Trophoblast cell (in vitro differentiated cells and primary cell): Measurements from ENCODE around the gene EMILIN1. TPM values are rescaled to one million over a fixed set of nuclear protein-coding genes. Genes with fewer than 3 reads are reported as not detected.

Experiments
- DNase-seq, 2 donors: peaks; one replicate each; pipeline ENCODE4 v3.0.0-alpha.2; 2016
- H2AFZ ChIP-seq: 2 replicates; pipeline ENCODE4 v1.6.1; 2013; ENCODE audit warnings: low read length, moderate library complexity, mild to moderate bottlenecking; ENCODE audit not compliant: insufficient read depth, poor library complexity
- H2AK5ac ChIP-seq: 2 replicates; pipeline ENCODE4 v1.6.1; 2013; ENCODE audit warnings: mild to moderate bottlenecking, low read length
- H2BK120ac ChIP-seq: 2 replicates; pipeline ENCODE4 v1.6.1; 2013; ENCODE audit warnings: low read length, mild to moderate bottlenecking, moderate library complexity; ENCODE audit not compliant: insufficient read depth, poor library complexity
- H2BK12ac ChIP-seq: 2 replicates; pipeline ENCODE4 v1.6.1; 2013; ENCODE audit warnings: mild to moderate bottlenecking, low read length, moderate library complexity
- H2BK5ac ChIP-seq: 2 replicates; pipeline ENCODE4 v1.6.1; 2013; ENCODE audit warnings: low read length, low read depth, moderate library complexity, mild to moderate bottlenecking; ENCODE audit not compliant: poor library complexity
- H3K14ac ChIP-seq: 2 replicates; pipeline ENCODE4 v1.6.1; 2013; ENCODE audit warnings: mild to moderate bottlenecking, low read length
- H3K18ac ChIP-seq: 2 replicates; pipeline ENCODE4 v1.6.1; 2013; ENCODE audit warnings: mild to moderate bottlenecking, low read length
- H3K23ac ChIP-seq: 2 replicates; pipeline ENCODE4 v1.6.1; 2013; ENCODE audit warnings: low read length
- H3K27ac ChIP-seq: 2 replicates; pipeline ENCODE4 v1.5.1; 2013; ENCODE audit warnings: low read depth, mild to moderate bottlenecking, inconsistent platforms, low read length, moderate library complexity
- H3K27me3 ChIP-seq: 2 replicates; pipeline ENCODE4 v1.6.1; 2013; ENCODE audit warnings: inconsistent platforms, mild to moderate bottlenecking, low read length, moderate library complexity; ENCODE audit not compliant: insufficient read depth
- H3K36me3 ChIP-seq, 2 experiments: 1 replicate in 1 of 2; 2 replicates in 1 of 2; pipeline ENCODE4 v1.6.1; 2013; ENCODE audit warnings: low read length in 2 of 2, mild to moderate bottlenecking in 2 of 2, moderate library complexity in 1 of 2; ENCODE audit not compliant: insufficient read depth in 2 of 2, control insufficient read depth in 1 of 2
- H3K4ac ChIP-seq: 2 replicates; pipeline ENCODE4 v1.6.1; 2013; ENCODE audit warnings: low read depth, mild to moderate bottlenecking, low read length, moderate library complexity
- H3K4me1 ChIP-seq, 2 experiments: 1 replicate in 1 of 2; 2 replicates in 1 of 2; pipeline ENCODE4 v1.6.1; 2013; ENCODE audit warnings: low read length in 2 of 2, mild to moderate bottlenecking in 2 of 2, moderate library complexity in 1 of 2; ENCODE audit not compliant: insufficient read depth in 2 of 2, control insufficient read depth in 1 of 2
- H3K4me2 ChIP-seq: 2 replicates; pipeline ENCODE4 v1.6.1; 2013; ENCODE audit warnings: inconsistent platforms, mild to moderate bottlenecking, low read length, moderate library complexity
- H3K4me3 ChIP-seq: 2 replicates; pipeline ENCODE4 v1.5.1; 2013; ENCODE audit warnings: mild to moderate bottlenecking, low read depth, low read length, inconsistent platforms
- H3K79me1 ChIP-seq: one replicate; pipeline ENCODE4 v1.6.1; 2013; ENCODE audit warnings: low read length
- H3K79me2 ChIP-seq: 2 replicates; pipeline ENCODE4 v1.6.1; 2013; ENCODE audit warnings: low read length, mild to moderate bottlenecking; ENCODE audit not compliant: control insufficient read depth, insufficient read depth, poor library complexity
- H3K9ac ChIP-seq: 2 replicates; pipeline ENCODE4 v1.6.1; 2013; ENCODE audit warnings: mild to moderate bottlenecking, low read length
- H3K9me3 ChIP-seq: 2 replicates; pipeline ENCODE4 v1.6.1; 2013; ENCODE audit warnings: low read depth, mild to moderate bottlenecking, control low read depth, inconsistent platforms, low read length; ENCODE audit not compliant: insufficient read depth
- H4K12ac ChIP-seq: 2 replicates; pipeline ENCODE4 v1.6.1; 2013; ENCODE audit warnings: low read depth, mild to moderate bottlenecking, low read length, moderate library complexity
- H4K8ac ChIP-seq: 2 replicates; pipeline ENCODE4 v1.6.1; 2013; ENCODE audit warnings: low read depth, mild to moderate bottlenecking, low read length, moderate library complexity
- H4K91ac ChIP-seq: one replicate; pipeline ENCODE4 v1.6.1; 2013; ENCODE audit warnings: low read depth, mild to moderate bottlenecking, low read length, moderate library complexity
- WGBS: extraction: QIAGEN DNeasy Blood & Tissue Kit; methylation state at CpG from one replicate; pipeline ENCODE4 v1.1.7; 2013; ENCODE audit warnings: missing lambda C conversion rate; ENCODE audit not compliant: insufficient read length, insufficient coverage; ENCODE audit errors: extremely low coverage; 5-methylcytosine and 5-hydroxymethylcytosine counted together
- polyA plus RNA-seq: library from polyadenylated mRNA; stranded (reverse); fragments of 200-250 nt; gene quantifications from 2 replicates; pipeline ENCODE4 v1.2.3, GENCODE V29; 2013

EMILIN1 gene
- polyA plus RNA-seq, result 0.78 and 0.92 TPM in 2 replicates

GRCh38 chr2:27078267-27079194 lies at the start of gene EMILIN1:
Gene EMILIN1 (plus strand): TSS chr2:27078615. CDS start chr2:27079066, 451 bp downstream.
- H3K9ac ChIP-seq, result no peak within 1 kb of the TSS
- H3K14ac ChIP-seq, result no peak within 1 kb of the TSS
- WGBS, result no CpG with 5 or more reads among the region's 41 CpGs

GRCh38 chr2:27029051-27029450 lies 49.4 kb upstream of the EMILIN1 start:
- peaks cover 6 to 8% of the 10 kb centered on the region in 2 experiments for H3K4me1 ChIP-seq
- no peak overlapping the region for H3K4me2 ChIP-seq
- no peak overlapping the region for H2AFZ ChIP-seq
- H3K23ac ChIP-seq, result no peak overlapping the region
- H3K4ac ChIP-seq, result no peak overlapping the region
- no CpG with 5 or more reads among the region's 2 CpGs for WGBS
- no peak overlapping the region for H2BK12ac ChIP-seq
- no peak overlapping the region for H3K14ac ChIP-seq
- peaks cover 9% of the 10 kb centered on the region for H3K79me1 ChIP-seq
- H4K12ac ChIP-seq, result no peak overlapping the region
- H3K9ac ChIP-seq, result no peak overlapping the region
- DNase-seq, result no peak
- no peak overlapping the region for H3K4me3 ChIP-seq
- H2BK5ac ChIP-seq, result no peak overlapping the region
- H4K8ac ChIP-seq, result no peak overlapping the region
- H3K18ac ChIP-seq, result no peak overlapping the region
- peaks cover 30 to 32% of the 10 kb centered on the region in 2 experiments for H3K36me3 ChIP-seq
- no peak overlapping the region for H2BK120ac ChIP-seq
- H3K9me3 ChIP-seq, result no peaks in the 10 kb centered on the region
- H3K27ac ChIP-seq, result no peak overlapping the region
- no peak overlapping the region for H4K91ac ChIP-seq
- H3K79me2 ChIP-seq, result peaks cover 9% of the 10 kb centered on the region
- no peaks in the 10 kb centered on the region for H3K27me3 ChIP-seq
- no peak overlapping the region for H2AK5ac ChIP-seq

More at GRCh38 chr2:27078267-27079194, at the start of gene EMILIN1:
- H3K27me3 ChIP-seq, result no peaks in the 10 kb centered on the region
- H2BK5ac ChIP-seq, result no peak within 1 kb of the TSS
- H2BK12ac ChIP-seq, result no peak within 1 kb of the TSS
- peaks cover 2% of the 10 kb centered on the region for H3K79me2 ChIP-seq
- H4K12ac ChIP-seq, result no peak within 1 kb of the TSS
- no peak within 1 kb of the TSS for H2AFZ ChIP-seq
- H3K4ac ChIP-seq, result no peak within 1 kb of the TSS
- peaks cover 3 to 8% of the 10 kb centered on the region in 2 experiments for H3K4me1 ChIP-seq
- no peaks in the 10 kb centered on the region for H3K36me3 ChIP-seq
- no peak within 1 kb of the TSS for H3K4me2 ChIP-seq
- H2BK120ac ChIP-seq, result no peak within 1 kb of the TSS
- no peak for DNase-seq
- H4K8ac ChIP-seq, result peak within 1 kb of the TSS; percentile 32
- no peak within 1 kb of the TSS for H2AK5ac ChIP-seq
- no peak within 1 kb of the TSS for H3K18ac ChIP-seq
- peak within 1 kb of the TSS; percentile 18 for H4K91ac ChIP-seq
- peaks cover 3% of the 10 kb centered on the region for H3K79me1 ChIP-seq
- no peak within 1 kb of the TSS for H3K4me3 ChIP-seq
- no peaks in the 10 kb centered on the region for H3K9me3 ChIP-seq
- no peak within 1 kb of the TSS for H3K23ac ChIP-seq
- no peak within 1 kb of the TSS for H3K27ac ChIP-seq

- peak within 1 kb of the TSS; percentile 98 for H4K91ac ChIP-seq
- WGBS, result no CpG with 5 or more reads among the region's 76 CpGs
- H3K27ac ChIP-seq, result no peak within 1 kb of the TSS
Measured at GRCh38 chr2:27032495-27033252, 45.7 kb upstream of the EMILIN1 start, which contains the start of gene TMEM214. Gene TMEM214 (plus strand): TSS chr2:27032965. CDS start chr2:27033016, 51 bp downstream.

GRCh38 chr2:27033253-27033852 lies 45.1 kb upstream of the EMILIN1 start:
- peak overlapping the region; percentile 89 for H3K4me3 ChIP-seq
- peak overlapping the region; percentile 85 for H4K8ac ChIP-seq
- peak overlapping the region; percentile 95 for H3K18ac ChIP-seq
- H3K23ac ChIP-seq, result no peak overlapping the region
- peak overlapping the region; percentile 99 for H2AK5ac ChIP-seq
- H3K14ac ChIP-seq, result peak overlapping the region; percentile 99
- peak overlapping the region; percentile 98 for H4K91ac ChIP-seq
- H2BK5ac ChIP-seq, result peak overlapping the region; percentile 76
- H3K4me1 ChIP-seq, result peaks cover 7 to 9% of the 10 kb centered on the region in 2 experiments
- H3K79me2 ChIP-seq, result peaks cover 9% of the 10 kb centered on the region
- peaks cover 35 to 41% of the 10 kb centered on the region in 2 experiments for H3K36me3 ChIP-seq
- H3K27ac ChIP-seq, result no peak overlapping the region
- H3K4me2 ChIP-seq, result peak overlapping the region; percentile 96
- no peaks in the 10 kb centered on the region for H3K27me3 ChIP-seq
- peak overlapping the region; percentile 87 for H4K12ac ChIP-seq
- peak overlapping the region; percentile 87 for H2BK120ac ChIP-seq
- H2BK12ac ChIP-seq, result peak overlapping the region; percentile 29
- no peaks in the 10 kb centered on the region for H3K9me3 ChIP-seq
- H3K79me1 ChIP-seq, result peaks cover 9% of the 10 kb centered on the region
- WGBS, result no CpG with 5 or more reads among the region's 11 CpGs
- H2AFZ ChIP-seq, result peak overlapping the region; percentile 68
- H3K9ac ChIP-seq, result peak overlapping the region; percentile 86
- DNase-seq, result no peak
- H3K4ac ChIP-seq, result peak overlapping the region; percentile 99

More at GRCh38 chr2:27032495-27033252, 45.7 kb upstream of the EMILIN1 start, which contains the start of gene TMEM214:
- Histone ChIP-seq H3K9ac (peak within 1 kb of the TSS; percentile 86), H3K79me2 (peaks cover 9% of the 10 kb centered on the region), H3K27me3 (no peaks in the 10 kb centered on the region), H3K4me2 (peak within 1 kb of the TSS; percentile 96), H2AFZ (peak within 1 kb of the TSS; percentile 81), H3K4me3 (peak within 1 kb of the TSS; percentile 89), H3K23ac (no peak within 1 kb of the TSS), H3K9me3 (no peaks in the 10 kb centered on the region), H2AK5ac (peak within 1 kb of the TSS; percentile 99), H2BK5ac (peak within 1 kb of the TSS; percentile 76), H3K36me3 (peaks cover 30 to 36% of the 10 kb centered on the region in 2 experiments), H2BK12ac (peak within 1 kb of the TSS; percentile 29), H4K8ac (peak within 1 kb of the TSS; percentile 85), H3K14ac (peak within 1 kb of the TSS; percentile 99), H2BK120ac (peak within 1 kb of the TSS; percentile 87), H3K4me1 (peaks cover 7 to 9% of the 10 kb centered on the region in 2 experiments), H3K18ac (peak within 1 kb of the TSS; percentile 95), H4K12ac (peak within 1 kb of the TSS; percentile 87), H3K4ac (peak within 1 kb of the TSS; percentile 99), H3K79me1 (peaks cover 9% of the 10 kb centered on the region)
- peak; percentile 89 to 91 for DNase-seq
